Stimulated activated CD4-positive, alpha-beta T cell treated with anti-CD3 and anti-CD28 coated beads, Interleukin-4, amount 100 ng/mL, for 24 hours (primary cell): Measurements from ENCODE around the gene MGAT5.
A peak's percentile ranks its signal among the peaks of the same experiment; 100 is the strongest.

Source experiments
- DNase-seq: peaks from one replicate; pipeline ENCODE4 v3.0.0-alpha.2; 2020

Gene MGAT5

GRCh38 chr2:134232461-134232860 is 21.4 kb upstream of the MGAT5 start:
- peak; percentile 1 for DNase-seq

- peak; percentile 36 for DNase-seq
Observed at GRCh38 chr2:134232868-134233727, 20.8 kb upstream of the MGAT5 start.

- no peak for DNase-seq
Observed at GRCh38 chr2:134233728-134234136, 20.1 kb upstream of the MGAT5 start.

GRCh38 chr2:134234535-134234934 is 19.3 kb upstream of the MGAT5 start:
- no peak for DNase-seq

- DNase-seq: no peak
Observed at GRCh38 chr2:134235510-134236144, 18.2 kb upstream of the MGAT5 start.

- no peak for DNase-seq
Observed at GRCh38 chr2:134238371-134238770, 15.5 kb upstream of the MGAT5 start.

GRCh38 chr2:134240061-134240460 is 13.8 kb upstream of the MGAT5 start:
- no peak for DNase-seq

- DNase-seq: no peak
Observed at GRCh38 chr2:134241911-134242310, 12.0 kb upstream of the MGAT5 start.

- DNase-seq: no peak
Observed at GRCh38 chr2:134243244-134243643, 10.6 kb upstream of the MGAT5 start.

GRCh38 chr2:134244086-134244485 is 9.8 kb upstream of the MGAT5 start:
- DNase-seq: no peak

GRCh38 chr2:134244587-134244986 is 9.3 kb upstream of the MGAT5 start:
- peak; percentile 3 for DNase-seq

GRCh38 chr2:134245340-134245984 is 8.4 kb upstream of the MGAT5 start:
- peak; percentile 83 for DNase-seq

GRCh38 chr2:134246154-134246874 is 7.6 kb upstream of the MGAT5 start:
- DNase-seq: peak; percentile 3

- DNase-seq: no peak
Observed at GRCh38 chr2:134247679-134248078, 6.2 kb upstream of the MGAT5 start.

GRCh38 chr2:134248913-134249312 is 5.0 kb upstream of the MGAT5 start:
- no peak for DNase-seq

GRCh38 chr2:134249755-134250154 is 4.1 kb upstream of the MGAT5 start:
- DNase-seq: no peak

- DNase-seq: peak; percentile 35
Observed at GRCh38 chr2:134250840-134251461, 2.9 kb upstream of the MGAT5 start.

GRCh38 chr2:134252092-134252750 is 1.7 kb upstream of the MGAT5 start:
- peak; percentile 68 for DNase-seq

GRCh38 chr2:134253117-134253704 is 661 bp upstream of the MGAT5 start:
- DNase-seq: peak; percentile 26

- DNase-seq: no peak
Observed at GRCh38 chr2:134254824-134255223, 952 bp downstream of the MGAT5 start.

- DNase-seq: no peak
Observed at GRCh38 chr2:134256956-134257355, 3.1 kb downstream of the MGAT5 start.

GRCh38 chr2:134257509-134257908 is 3.6 kb downstream of the MGAT5 start:
- DNase-seq: no peak
